ENCODE measurements around the gene IGFBP4. TPM values are rescaled to one million over a fixed set of nuclear protein-coding genes. Genes with fewer than 3 reads are reported as not detected.
A peak's percentile ranks its signal among the peaks of the same experiment; 100 is the strongest.

Gene IGFBP4
- polyA plus RNA-seq, 1 of the 3 experiments (the other 2 are of a cell fraction), result 128 TPM

DNA sequence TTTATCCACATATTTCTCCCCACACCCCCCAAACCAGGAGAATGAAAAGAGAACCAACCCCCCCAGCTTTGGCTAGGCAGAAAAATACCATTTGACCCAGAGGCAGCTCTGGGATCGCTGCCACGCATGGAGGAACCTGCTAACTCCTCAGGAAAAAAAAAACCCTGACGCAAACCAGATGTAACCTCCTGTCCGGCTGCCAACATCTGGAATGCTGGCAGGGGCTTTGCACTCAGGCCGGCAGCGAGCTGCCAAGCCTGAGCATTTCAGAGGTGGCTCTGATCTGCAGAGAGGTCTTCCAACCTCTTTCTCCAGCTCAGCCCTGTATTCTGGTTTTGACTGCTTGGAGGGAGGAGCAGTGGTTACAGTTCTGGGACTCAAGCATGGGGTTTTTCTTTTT, 8.2 kb downstream of the IGFBP4 start (continued):
- no peak for TF ChIP-seq EZH2phosphoT487 (IDR thresholded peaks at IDR 0.05; ENCODE audit: borderline replicate concordance, low read depth)
- TF ChIP-seq IRF3 (IDR thresholded peaks at IDR 0.05; ENCODE audit: low read depth, low read length), result no peak
- TF ChIP-seq MXI1 (IDR thresholded peaks at IDR 0.05; ENCODE audit: low read depth, low read length), result peak; percentile 78; the same call in 1 of the 2 replicates
- TF ChIP-seq NRF1 (IDR thresholded peaks at IDR 0.05; ENCODE audit: low read depth, low read length), result no peak
- TF ChIP-seq RCOR1 (IDR thresholded peaks at IDR 0.05; ENCODE audit: low read length), result peak; percentile 98
- TF ChIP-seq, protein P1, sequence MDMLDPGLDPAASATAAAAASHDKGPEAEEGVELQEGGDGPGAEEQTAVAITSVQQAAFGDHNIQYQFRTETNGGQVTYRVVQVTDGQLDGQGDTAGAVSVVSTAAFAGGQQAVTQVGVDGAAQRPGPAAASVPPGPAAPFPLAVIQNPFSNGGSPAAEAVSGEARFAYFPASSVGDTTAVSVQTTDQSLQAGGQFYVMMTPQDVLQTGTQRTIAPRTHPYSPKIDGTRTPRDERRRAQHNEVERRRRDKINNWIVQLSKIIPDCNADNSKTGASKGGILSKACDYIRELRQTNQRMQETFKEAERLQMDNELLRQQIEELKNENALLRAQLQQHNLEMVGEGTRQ (IDR thresholded peaks at IDR 0.05; ENCODE audit: borderline replicate concordance, low read depth, low read length), result no peak
- TF ChIP-seq RFX5 (IDR thresholded peaks at IDR 0.05; ENCODE audit: low read length), result no peak
- peak; percentile 40; the same call in 1 of the 2 replicates for TF ChIP-seq ELF1 (IDR thresholded peaks at IDR 0.05)
- TF ChIP-seq TAF1 (IDR thresholded peaks at IDR 0.05; ENCODE audit: borderline replicate concordance, low read depth, low read length), result 0 out of 2 replicates have a peak, but pooled peaks have one; percentile 25
- TF ChIP-seq REST (IDR thresholded peaks at IDR 0.05; ENCODE audit: low read depth, low read length), result peak; percentile 69
- peak; percentile 97 for TF ChIP-seq NFIC (IDR thresholded peaks at IDR 0.05; ENCODE audit: borderline replicate concordance)
- TF ChIP-seq CTCF (IDR thresholded peaks at IDR 0.05), result no peak
